Upper lobe of left lung (tissue), 6 donors: ENCODE results near the gene ABHD8. TPM values are rescaled to one million over a fixed set of nuclear protein-coding genes. Genes with fewer than 3 reads are reported as not detected.

Experiments
- ATAC-seq, 2 donors: fragments of 200-7000 bp; cut with Tn5 transposase; one replicate each; pipeline ENCODE4 v1.9.1; 2022; ENCODE audit warnings: mild to moderate bottlenecking in 2 of 2, moderate library complexity in 2 of 2; ENCODE audit not compliant: low FRiP score in 2 of 2
- DNase-seq, 2 donors: peaks; one replicate each; pipeline ENCODE4 v3.0.0-alpha.2; 2019 to 2020
- H3K27ac ChIP-seq, 4 donors: fragments of 200-600 bp; sonication (generic); one replicate each; pipeline ENCODE4 v1.5.1; 2016 to 2019
- H3K27me3 ChIP-seq, 4 donors: fragments of 200-600 bp; sonication (generic); one replicate each; pipeline ENCODE4 v1.5.1; 2017 to 2019
- H3K36me3 ChIP-seq, 4 donors: fragments of 200-600 bp; sonication (generic); one replicate each; pipeline ENCODE4 v1.5.1; 2016 to 2019
- H3K4me1 ChIP-seq, 4 donors: fragments of 200-600 bp; sonication (generic); one replicate each; pipeline ENCODE4 v1.5.1; 2018 to 2019
- H3K4me3 ChIP-seq, 4 donors: fragments of 200-600 bp; sonication (generic); one replicate each; pipeline ENCODE4 v1.5.1; 2017 to 2019; ENCODE audit warnings: mild to moderate bottlenecking in 2 of 4, moderate library complexity in 1 of 4
- H3K9me3 ChIP-seq, 4 donors: fragments of 200-600 bp; sonication (generic); one replicate each; pipeline ENCODE4 v1.5.1; 2018 to 2019
- EP300 ChIP-seq, 4 donors: sonication (generic); formaldehyde crosslinking; IDR thresholded peaks; one replicate each; pipeline ENCODE4 v1.5.1; 2017; ENCODE audit warnings: antibody characterized with exemption in 4 of 4, control low read depth in 2 of 4
- POLR2A ChIP-seq, 4 donors: fragments of 450-650 bp; IDR thresholded peaks; one replicate each; pipeline ENCODE4 v1.5.1; 2016 to 2017; ENCODE audit warnings: antibody characterized with exemption in 4 of 4, mild to moderate bottlenecking in 2 of 4
- POLR2AphosphoS5 ChIP-seq, 2 donors: sonication (generic); formaldehyde crosslinking; IDR thresholded peaks; one replicate each; pipeline ENCODE4 v1.5.1; 2017; ENCODE audit warnings: antibody characterized with exemption in 2 of 2
- WGBS, 2 donors: methylation state at CpG; one replicate each; pipeline ENCODE4 v1.1.5; 2017 to 2018; 5-methylcytosine and 5-hydroxymethylcytosine counted together
- total RNA-seq, 6 donors: library from RNA; depleted of rRNA in 4 of 6; stranded (reverse); fragments of >200 nt in 4 of 6; gene quantifications; one replicate each; pipeline versions ENCODE4 v1.1.0 to v1.2.1, GENCODE V29; 2016 to 2021
- TF ChIP-seq, protein P1 (sequence below), 6 experiments: fragments of 450-650 bp in 4 of 6; fragments of 200-600 bp in 2 of 6; sonication (generic) in 2 of 6; IDR thresholded peaks; one replicate each; pipeline ENCODE4 v1.5.1; 2016 to 2019; ENCODE audit warnings: antibody characterized with exemption in 6 of 6
- donor health status: DM: no; HTN: no; CAD: no; lungs with moderate emphysema.
- donor health status: DM: no; HTN: yes; CAD: no; lungs with severe emphysema.

ABHD8 gene
- total RNA-seq, 6 donors from 2014 or later = 19.7 to 23.4 (median 21.2) TPM

DNA sequence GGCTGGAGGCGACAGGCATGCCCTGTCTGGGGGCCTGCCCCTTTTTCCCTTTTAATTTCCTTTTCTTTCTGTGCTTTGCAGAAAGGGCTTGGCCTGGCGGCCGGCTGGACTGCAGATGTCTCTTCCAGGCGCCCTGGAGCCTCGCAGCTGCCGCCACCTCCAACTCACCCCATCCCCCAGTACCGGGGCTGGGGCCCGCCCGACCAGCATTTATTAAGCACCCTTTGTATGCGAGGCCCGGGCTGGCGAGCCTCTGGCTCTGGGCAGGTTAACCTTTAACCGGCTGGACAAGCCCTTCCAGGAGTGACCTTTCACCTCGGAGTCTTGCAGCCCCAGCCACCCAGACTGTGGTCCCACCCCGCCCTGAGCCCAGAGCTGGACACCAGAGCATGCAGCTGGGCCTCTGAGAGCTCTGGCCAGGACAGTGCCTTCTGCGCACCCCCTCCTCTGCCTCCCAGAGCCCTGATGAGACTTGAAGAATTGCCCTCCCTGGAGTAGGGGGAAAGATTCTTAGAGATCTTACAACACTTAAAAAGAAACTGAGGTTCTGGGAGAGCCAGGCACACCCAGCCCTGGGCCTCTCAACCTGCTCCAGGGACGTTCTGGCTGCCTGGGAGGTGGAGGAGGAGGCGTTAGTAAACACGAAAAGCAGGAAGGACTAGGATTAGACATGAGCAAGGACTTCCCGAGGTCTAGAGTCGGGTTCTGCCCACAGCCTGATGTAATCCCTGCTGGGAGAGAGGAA is 56.4 kb downstream of the ABHD8 start:
- DNase-seq (peak in 1 of 2 donors; percentile 88), ATAC-seq (peak; percentile 12 to 42)
- peak overlapping the region in 3 of 4 donors; percentile 92 to 96 (median 95) for H3K4me3 ChIP-seq
- 9 to 14% methylated on average over 16 to 20 of the region's 21 CpGs for WGBS, 2 donors
- H3K4me1 ChIP-seq = peaks cover 28 to 46% (median 38%) of the 10 kb centered on the region in 4 donors
- no peaks in the 10 kb centered on the region for H3K9me3 ChIP-seq
- peaks cover 0 to 10% (median 3%) of the 10 kb centered on the region in 4 donors for H3K36me3 ChIP-seq
- H3K27me3 ChIP-seq = no peaks in the 10 kb centered on the region
- H3K27ac ChIP-seq = peak overlapping the region; percentile 80 to 92 (median 89)
- TF ChIP-seq POLR2AphosphoS5 (IDR thresholded peaks at IDR 0.05) = peak in 1 of 2 donors; percentile 2
- TF ChIP-seq POLR2A (IDR thresholded peaks at IDR 0.05) = peak in 1 of 4 donors; percentile 8
- TF ChIP-seq, protein P1, sequence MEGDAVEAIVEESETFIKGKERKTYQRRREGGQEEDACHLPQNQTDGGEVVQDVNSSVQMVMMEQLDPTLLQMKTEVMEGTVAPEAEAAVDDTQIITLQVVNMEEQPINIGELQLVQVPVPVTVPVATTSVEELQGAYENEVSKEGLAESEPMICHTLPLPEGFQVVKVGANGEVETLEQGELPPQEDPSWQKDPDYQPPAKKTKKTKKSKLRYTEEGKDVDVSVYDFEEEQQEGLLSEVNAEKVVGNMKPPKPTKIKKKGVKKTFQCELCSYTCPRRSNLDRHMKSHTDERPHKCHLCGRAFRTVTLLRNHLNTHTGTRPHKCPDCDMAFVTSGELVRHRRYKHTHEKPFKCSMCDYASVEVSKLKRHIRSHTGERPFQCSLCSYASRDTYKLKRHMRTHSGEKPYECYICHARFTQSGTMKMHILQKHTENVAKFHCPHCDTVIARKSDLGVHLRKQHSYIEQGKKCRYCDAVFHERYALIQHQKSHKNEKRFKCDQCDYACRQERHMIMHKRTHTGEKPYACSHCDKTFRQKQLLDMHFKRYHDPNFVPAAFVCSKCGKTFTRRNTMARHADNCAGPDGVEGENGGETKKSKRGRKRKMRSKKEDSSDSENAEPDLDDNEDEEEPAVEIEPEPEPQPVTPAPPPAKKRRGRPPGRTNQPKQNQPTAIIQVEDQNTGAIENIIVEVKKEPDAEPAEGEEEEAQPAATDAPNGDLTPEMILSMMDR (IDR thresholded peaks at IDR 0.05) = no peak
- TF ChIP-seq EP300 (IDR thresholded peaks at IDR 0.05) = no peak

DNA sequence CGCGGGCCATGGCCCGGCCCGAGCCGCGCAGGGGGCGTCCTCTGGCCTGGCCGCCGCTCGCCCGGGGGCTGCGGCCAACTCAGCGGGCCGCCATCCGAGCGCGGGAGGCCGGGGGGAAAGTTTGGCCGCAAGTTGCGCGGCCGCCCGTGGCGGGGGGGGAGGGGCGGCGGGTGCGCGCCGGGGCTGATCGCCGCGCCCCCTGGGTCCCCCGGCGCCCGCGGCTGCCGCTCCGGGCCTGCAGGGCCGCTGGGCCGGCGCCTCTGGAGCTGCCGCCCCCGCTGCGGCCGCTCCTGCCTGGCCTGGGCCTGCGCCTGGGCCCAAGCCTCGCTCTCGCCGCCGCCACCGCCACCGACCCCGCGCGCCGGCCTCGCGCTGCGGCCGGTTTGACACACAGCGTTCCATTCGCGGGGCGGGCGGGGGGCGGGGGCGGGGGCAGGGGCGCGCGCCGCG is 57.7 kb downstream of the ABHD8 start, which contains the start of gene NR2F6:
Gene NR2F6, minus strand, starts transcription at position 385 of the 450 bp plus-strand sequence. CDS start 699 bp downstream, outside the sequence.
- Histone ChIP-seq H3K4me1 (peaks cover 28 to 56% (median 45%) of the 10 kb centered on the region in 4 donors), H3K27me3 (no peaks in the 10 kb centered on the region), H3K4me3 (peak within 1 kb of the TSS; percentile 92 to 97 (median 96)), H3K9me3 (no peaks in the 10 kb centered on the region), H3K36me3 (peaks cover 0 to 5% (median under 1%) of the 10 kb centered on the region in 4 donors), H3K27ac (peak within 1 kb of the TSS; percentile 81 to 92 (median 90))
- no peak for ATAC-seq
- TF ChIP-seq EP300 (IDR thresholded peaks at IDR 0.05) (no peak), POLR2AphosphoS5 (IDR thresholded peaks at IDR 0.05) (peak; percentile 39 to 64), POLR2A (IDR thresholded peaks at IDR 0.05) (peak in 1 of 4 donors; percentile 24)
- TF ChIP-seq, protein P1 (IDR thresholded peaks at IDR 0.05) = no peak
- WGBS, 2 donors = no CpG with 5 or more reads among the region's 72 CpGs
- DNase-seq = no peak

- peak in 1 of 2 donors; percentile 93 for DNase-seq
- Histone ChIP-seq H3K27me3 (no peaks in the 10 kb centered on the region), H3K36me3 (peaks cover 0 to 6% (median 2%) of the 10 kb centered on the region in 4 donors), H3K4me3 (peak overlapping the region; percentile 92 to 97 (median 96)), H3K9me3 (no peaks in the 10 kb centered on the region), H3K4me1 (peaks cover 28 to 63% (median 52%) of the 10 kb centered on the region in 4 donors), H3K27ac (peak overlapping the region; percentile 81 to 90 (median 88))
- WGBS, 2 donors = 0 to 10% methylated on average over 8 to 10 of the region's 100 CpGs
- ATAC-seq = no peak
- no peak for TF ChIP-seq EP300 (IDR thresholded peaks at IDR 0.05)
- TF ChIP-seq, protein P1 (IDR thresholded peaks at IDR 0.05) = no peak
- no peak for TF ChIP-seq POLR2A (IDR thresholded peaks at IDR 0.05)
These were observed 58.3 kb downstream of the ABHD8 start for GRCh38 chr19:17244618-17245534.

- peak; percentile 12 to 41 for ATAC-seq
- WGBS, 2 donors = 42 to 60% methylated on average over 17 to 42 of the region's 52 CpGs
- peak; percentile 72 to 85 for DNase-seq
These were observed 59.2 kb downstream of the ABHD8 start for GRCh38 chr19:17243830-17244617.

More at GRCh38 chr19:17243830-17244617, 59.2 kb downstream of the ABHD8 start:
- peak overlapping the region; percentile 81 to 90 (median 88) for H3K27ac ChIP-seq
- TF ChIP-seq POLR2A (IDR thresholded peaks at IDR 0.05) = peak in 1 of 4 donors; percentile 22
- no peak for TF ChIP-seq EP300 (IDR thresholded peaks at IDR 0.05)
- no peaks in the 10 kb centered on the region for H3K27me3 ChIP-seq
- H3K4me3 ChIP-seq = peak overlapping the region; percentile 92 to 97 (median 96)
- H3K9me3 ChIP-seq = no peaks in the 10 kb centered on the region
- peaks cover 28 to 72% (median 55%) of the 10 kb centered on the region in 4 donors for H3K4me1 ChIP-seq
- peaks cover 0 to 6% (median 2%) of the 10 kb centered on the region in 4 donors for H3K36me3 ChIP-seq
